HL-60 (cell line): ENCODE measurements around the gene IRF6.

Source experiments
- DNase-seq, 2 experiments: peaks; one replicate each; pipeline ENCODE4 v3.0.0-alpha.2; 2010 to 2020; ENCODE audit warnings: low read depth in 1 of 2, low spot score in 1 of 2
- H3K27ac ChIP-seq: fragments of 250-450 bp; sonication (Bioruptor Pico); replicated peaks from 2 replicates; pipeline ENCODE4 v1.5.1; 2020; ENCODE audit warnings: mild to moderate bottlenecking, moderate library complexity
- H3K27me3 ChIP-seq: fragments of 250-450 bp; sonication (Bioruptor Pico); 2 replicates; pipeline ENCODE4 v1.5.1; 2021; ENCODE audit warnings: mild to moderate bottlenecking, moderate library complexity; ENCODE audit not compliant: insufficient read depth, poor library complexity, severe bottlenecking
- H3K4me3 ChIP-seq: replicated peaks from 2 replicates; pipeline ENCODE4 v1.5.1; 2011; ENCODE audit warnings: mild to moderate bottlenecking, control low read depth, low read length; ENCODE audit not compliant: insufficient read depth
- CTCF ChIP-seq: IDR thresholded peaks from one replicate; pipeline ENCODE4 v1.5.1; 2011; ENCODE audit warnings: low read length, control low read depth, inconsistent platforms; ENCODE audit not compliant: insufficient read depth
- GABPA ChIP-seq: IDR thresholded peaks from 2 replicates; pipeline ENCODE4 v1.6.1; 2012; ENCODE audit warnings: low read depth
- POLR2AphosphoS5 ChIP-seq: IDR thresholded peaks from 2 replicates; pipeline ENCODE4 v1.6.1; 2012; ENCODE audit warnings: low read depth
- SPI1 ChIP-seq: IDR thresholded peaks from 2 replicates; pipeline ENCODE4 v1.6.1; 2012; ENCODE audit warnings: low read depth, mild to moderate bottlenecking, borderline replicate concordance
- TF ChIP-seq, protein P1 (sequence below): IDR thresholded peaks from 2 replicates; pipeline ENCODE4 v1.6.1; 2012; ENCODE audit warnings: low read depth; ENCODE audit not compliant: insufficient replicate concordance

Gene IRF6

DNA sequence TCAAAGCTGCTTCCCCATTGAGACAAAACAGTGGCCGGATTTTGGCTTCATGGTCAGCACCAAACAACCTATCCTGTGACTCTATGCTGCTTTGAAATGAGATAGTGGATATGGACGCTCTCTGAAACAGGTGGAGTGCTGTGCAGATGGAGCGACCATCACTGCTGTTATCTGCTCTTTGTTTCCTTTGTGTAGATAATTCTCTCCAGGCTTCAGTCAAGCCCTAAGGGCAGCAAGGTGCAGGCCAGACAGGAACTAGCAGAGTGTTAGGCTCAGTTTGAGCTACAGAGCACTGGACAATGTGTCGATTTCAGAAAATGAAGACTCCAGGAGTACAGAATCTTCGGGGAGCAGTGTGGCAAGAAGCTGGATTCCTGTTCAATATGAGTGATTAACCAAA lies 4.8 kb upstream of the IRF6 start:
- no peak for DNase-seq
- no peak overlapping the region for H3K27ac ChIP-seq
- H3K4me3 ChIP-seq: no peak overlapping the region
- TF ChIP-seq CTCF (no peak), GABPA (no peak), POLR2AphosphoS5 (no peak), SPI1 (no peak)
- TF ChIP-seq, protein P1, sequence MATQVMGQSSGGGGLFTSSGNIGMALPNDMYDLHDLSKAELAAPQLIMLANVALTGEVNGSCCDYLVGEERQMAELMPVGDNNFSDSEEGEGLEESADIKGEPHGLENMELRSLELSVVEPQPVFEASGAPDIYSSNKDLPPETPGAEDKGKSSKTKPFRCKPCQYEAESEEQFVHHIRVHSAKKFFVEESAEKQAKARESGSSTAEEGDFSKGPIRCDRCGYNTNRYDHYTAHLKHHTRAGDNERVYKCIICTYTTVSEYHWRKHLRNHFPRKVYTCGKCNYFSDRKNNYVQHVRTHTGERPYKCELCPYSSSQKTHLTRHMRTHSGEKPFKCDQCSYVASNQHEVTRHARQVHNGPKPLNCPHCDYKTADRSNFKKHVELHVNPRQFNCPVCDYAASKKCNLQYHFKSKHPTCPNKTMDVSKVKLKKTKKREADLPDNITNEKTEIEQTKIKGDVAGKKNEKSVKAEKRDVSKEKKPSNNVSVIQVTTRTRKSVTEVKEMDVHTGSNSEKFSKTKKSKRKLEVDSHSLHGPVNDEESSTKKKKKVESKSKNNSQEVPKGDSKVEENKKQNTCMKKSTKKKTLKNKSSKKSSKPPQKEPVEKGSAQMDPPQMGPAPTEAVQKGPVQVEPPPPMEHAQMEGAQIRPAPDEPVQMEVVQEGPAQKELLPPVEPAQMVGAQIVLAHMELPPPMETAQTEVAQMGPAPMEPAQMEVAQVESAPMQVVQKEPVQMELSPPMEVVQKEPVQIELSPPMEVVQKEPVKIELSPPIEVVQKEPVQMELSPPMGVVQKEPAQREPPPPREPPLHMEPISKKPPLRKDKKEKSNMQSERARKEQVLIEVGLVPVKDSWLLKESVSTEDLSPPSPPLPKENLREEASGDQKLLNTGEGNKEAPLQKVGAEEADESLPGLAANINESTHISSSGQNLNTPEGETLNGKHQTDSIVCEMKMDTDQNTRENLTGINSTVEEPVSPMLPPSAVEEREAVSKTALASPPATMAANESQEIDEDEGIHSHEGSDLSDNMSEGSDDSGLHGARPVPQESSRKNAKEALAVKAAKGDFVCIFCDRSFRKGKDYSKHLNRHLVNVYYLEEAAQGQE: no peak
- no peaks in the 10 kb centered on the region for H3K27me3 ChIP-seq

- Histone ChIP-seq H3K4me3 (no peak overlapping the region), H3K27me3 (no peaks in the 10 kb centered on the region), H3K27ac (no peak overlapping the region)
- no peak for DNase-seq
- TF ChIP-seq, protein P1: no peak
- no peak for TF ChIP-seq GABPA
- no peak for TF ChIP-seq SPI1
- TF ChIP-seq POLR2AphosphoS5: no peak
- TF ChIP-seq CTCF: no peak
Measured at GRCh38 chr1:209809611-209810010, 3.7 kb upstream of the IRF6 start.

DNA sequence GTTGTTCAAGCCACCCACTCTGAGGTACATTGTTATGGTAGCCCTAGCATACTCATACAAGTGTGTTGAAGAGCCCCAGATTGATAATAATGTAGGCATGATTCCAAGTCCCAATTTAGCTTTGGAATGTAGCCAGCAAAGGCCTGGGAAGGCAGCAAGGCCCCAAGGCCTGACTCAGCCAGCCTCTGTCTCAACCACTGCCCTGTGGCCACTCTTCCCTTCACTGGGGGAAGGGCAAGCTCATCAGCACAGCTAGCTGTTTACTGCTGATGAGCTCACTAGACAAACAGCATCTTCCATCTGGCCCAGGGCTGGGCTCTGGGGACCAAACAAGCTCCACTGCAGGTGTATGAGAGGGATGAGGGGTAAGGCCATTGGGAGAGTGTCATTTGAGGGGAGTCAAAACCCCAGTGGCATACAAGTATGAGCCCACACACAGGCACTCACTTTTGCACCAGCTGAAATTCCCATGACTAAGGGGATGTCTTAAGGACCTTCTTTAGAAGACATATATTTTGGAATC lies 2.2 kb upstream of the IRF6 start:
- Histone ChIP-seq H3K27ac (no peak overlapping the region), H3K27me3 (no peaks in the 10 kb centered on the region), H3K4me3 (no peak overlapping the region)
- TF ChIP-seq POLR2AphosphoS5: no peak
- no peak for TF ChIP-seq CTCF
- TF ChIP-seq SPI1: no peak
- no peak for TF ChIP-seq GABPA
- TF ChIP-seq, protein P1: no peak
- peak in 1 of 2 experiments; percentile 3 for DNase-seq
